MM.1S (cell line): ENCODE results near the gene CENPT.

Experiments used
- DNase-seq: peaks from one replicate; pipeline ENCODE4 v3.0.0-alpha.2; 2015
- H2AFZ ChIP-seq: fragments of 300-600 bp; sonication (generic); 2 replicates; pipeline ENCODE4 v1.6.0; 2016; ENCODE audit warnings: antibody characterized with exemption, low read length
- H3F3A ChIP-seq: fragments of 300-600 bp; sonication (generic); 2 replicates; pipeline ENCODE4 v1.6.1; 2016; ENCODE audit warnings: mild to moderate bottlenecking, antibody characterized with exemption, low read length, moderate library complexity, mixed read lengths; ENCODE audit not compliant: insufficient read depth
- H3K27ac ChIP-seq: fragments of 300-600 bp; sonication (generic); 2 replicates; pipeline ENCODE4 v1.5.1; 2016; ENCODE audit warnings: mild to moderate bottlenecking, low read length
- H3K27me3 ChIP-seq: fragments of 300-600 bp; sonication (generic); replicated peaks from 2 replicates; pipeline ENCODE4 v1.6.0; 2016; ENCODE audit warnings: low read length; ENCODE audit not compliant: insufficient read depth
- H3K36me3 ChIP-seq: fragments of 300-600 bp; sonication (generic); replicated peaks from 2 replicates; pipeline ENCODE4 v1.6.1; 2016; ENCODE audit warnings: mild to moderate bottlenecking, low read length, mixed read lengths; ENCODE audit not compliant: insufficient read depth
- H3K4me1 ChIP-seq: fragments of 300-600 bp; sonication (generic); 2 replicates; pipeline ENCODE4 v1.6.1; 2016; ENCODE audit warnings: low read length, mixed read lengths
- H3K4me2 ChIP-seq: fragments of 300-600 bp; sonication (generic); 2 replicates; pipeline ENCODE4 v1.6.0; 2016; ENCODE audit warnings: low read depth, low read length
- H3K4me3 ChIP-seq: fragments of 300-600 bp; sonication (generic); 2 replicates; pipeline ENCODE4 v1.5.1; 2016; ENCODE audit warnings: low read length, mixed read lengths
- H3K79me2 ChIP-seq: fragments of 300-600 bp; sonication (generic); 2 replicates; pipeline ENCODE4 v1.6.1; 2016; ENCODE audit warnings: mixed run types, low read length, mixed read lengths
- H3K9ac ChIP-seq: fragments of 300-600 bp; sonication (generic); 2 replicates; pipeline ENCODE4 v1.6.1; 2016; ENCODE audit warnings: low read length, mixed read lengths
- H3K9me2 ChIP-seq: fragments of 300-600 bp; sonication (generic); replicated peaks from 2 replicates; pipeline ENCODE4 v1.6.1; 2016; ENCODE audit warnings: mild to moderate bottlenecking, low read length, mixed read lengths; ENCODE audit not compliant: insufficient read depth
- H3K9me3 ChIP-seq: fragments of 300-600 bp; sonication (generic); replicated peaks from 2 replicates; pipeline ENCODE4 v1.6.1; 2016; ENCODE audit warnings: mild to moderate bottlenecking, low read length, mixed read lengths; ENCODE audit not compliant: insufficient read depth
- H4K20me1 ChIP-seq: fragments of 300-600 bp; sonication (generic); 2 replicates; pipeline ENCODE4 v1.6.1; 2016; ENCODE audit warnings: mild to moderate bottlenecking, low read length, moderate library complexity, mixed read lengths; ENCODE audit not compliant: insufficient read depth
- EZH2 ChIP-seq: fragments of 300-600 bp; sonication (generic); optimal IDR thresholded peaks from 2 replicates; pipeline ENCODE3; 2017; ENCODE audit warnings: low read depth, mild to moderate bottlenecking, antibody characterized with exemption, low read length, mixed read lengths
- EZH2phosphoT487 ChIP-seq: fragments of 300-600 bp; sonication (generic); IDR thresholded peaks from 2 replicates; pipeline ENCODE4 v1.6.1; 2018; ENCODE audit warnings: antibody characterized with exemption, low read length
- TF ChIP-seq, protein P1 (sequence below): fragments of 300-600 bp; sonication (generic); IDR thresholded peaks from 2 replicates; pipeline ENCODE4 v1.5.1; 2016; ENCODE audit warnings: antibody characterized with exemption, low read length, mixed read lengths

CENPT gene

DNA sequence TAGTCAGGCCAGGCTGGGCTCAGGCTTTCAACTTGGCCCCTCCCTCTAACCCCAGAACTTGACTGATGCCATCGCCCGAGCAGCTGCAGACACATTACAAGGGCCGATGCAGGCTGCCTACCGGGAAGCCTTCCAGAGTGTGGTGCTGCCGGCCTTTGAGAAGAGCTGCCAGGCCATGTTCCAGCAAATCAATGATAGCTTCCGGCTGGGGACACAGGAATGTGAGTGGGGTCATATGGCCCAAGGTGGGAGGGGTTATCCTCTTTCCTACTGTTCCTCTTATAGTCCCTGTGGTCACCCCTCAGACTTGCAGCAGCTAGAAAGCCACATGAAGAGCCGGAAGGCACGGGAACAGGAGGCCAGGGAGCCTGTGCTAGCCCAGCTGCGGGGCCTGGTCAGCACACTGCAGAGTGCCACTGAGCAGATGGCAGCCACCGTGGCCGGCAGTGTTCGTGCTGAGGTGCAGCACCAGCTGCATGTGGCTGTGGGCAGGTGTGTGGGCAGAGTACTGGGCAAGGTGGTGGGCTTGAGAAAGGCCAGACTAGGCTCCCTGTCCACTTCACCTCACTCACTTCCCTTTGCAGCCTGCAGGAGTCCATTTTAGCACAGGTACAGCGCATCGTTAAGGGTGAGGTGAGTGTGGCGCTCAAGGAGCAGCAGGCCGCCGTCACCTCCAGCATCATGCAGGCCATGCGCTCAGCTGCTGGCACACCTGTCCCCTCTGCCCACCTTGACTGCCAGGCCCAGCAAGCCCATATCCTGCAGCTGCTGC, 35.1 kb upstream of the CENPT start:
- no peaks in the 10 kb centered on the region for H3K27me3 ChIP-seq
- H3K4me3 ChIP-seq, result no peak overlapping the region
- no peak overlapping the region for H3K9ac ChIP-seq
- H3F3A ChIP-seq, result no peaks in the 10 kb centered on the region
- TF ChIP-seq, protein P1, sequence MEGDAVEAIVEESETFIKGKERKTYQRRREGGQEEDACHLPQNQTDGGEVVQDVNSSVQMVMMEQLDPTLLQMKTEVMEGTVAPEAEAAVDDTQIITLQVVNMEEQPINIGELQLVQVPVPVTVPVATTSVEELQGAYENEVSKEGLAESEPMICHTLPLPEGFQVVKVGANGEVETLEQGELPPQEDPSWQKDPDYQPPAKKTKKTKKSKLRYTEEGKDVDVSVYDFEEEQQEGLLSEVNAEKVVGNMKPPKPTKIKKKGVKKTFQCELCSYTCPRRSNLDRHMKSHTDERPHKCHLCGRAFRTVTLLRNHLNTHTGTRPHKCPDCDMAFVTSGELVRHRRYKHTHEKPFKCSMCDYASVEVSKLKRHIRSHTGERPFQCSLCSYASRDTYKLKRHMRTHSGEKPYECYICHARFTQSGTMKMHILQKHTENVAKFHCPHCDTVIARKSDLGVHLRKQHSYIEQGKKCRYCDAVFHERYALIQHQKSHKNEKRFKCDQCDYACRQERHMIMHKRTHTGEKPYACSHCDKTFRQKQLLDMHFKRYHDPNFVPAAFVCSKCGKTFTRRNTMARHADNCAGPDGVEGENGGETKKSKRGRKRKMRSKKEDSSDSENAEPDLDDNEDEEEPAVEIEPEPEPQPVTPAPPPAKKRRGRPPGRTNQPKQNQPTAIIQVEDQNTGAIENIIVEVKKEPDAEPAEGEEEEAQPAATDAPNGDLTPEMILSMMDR, result no peak
- TF ChIP-seq EZH2 (no peak), EZH2phosphoT487 (no peak)
- H4K20me1 ChIP-seq, result no peaks in the 10 kb centered on the region
- no peaks in the 10 kb centered on the region for H3K79me2 ChIP-seq
- no peak for DNase-seq
- H3K27ac ChIP-seq, result no peak overlapping the region
- H3K9me2 ChIP-seq, result no peaks in the 10 kb centered on the region
- H3K9me3 ChIP-seq, result no peaks in the 10 kb centered on the region
- no peak overlapping the region for H2AFZ ChIP-seq
- no peaks in the 10 kb centered on the region; the same call in none of the 2 replicates for H3K36me3 ChIP-seq
- H3K4me2 ChIP-seq, result no peak overlapping the region
- H3K4me1 ChIP-seq, result no peaks in the 10 kb centered on the region

DNA sequence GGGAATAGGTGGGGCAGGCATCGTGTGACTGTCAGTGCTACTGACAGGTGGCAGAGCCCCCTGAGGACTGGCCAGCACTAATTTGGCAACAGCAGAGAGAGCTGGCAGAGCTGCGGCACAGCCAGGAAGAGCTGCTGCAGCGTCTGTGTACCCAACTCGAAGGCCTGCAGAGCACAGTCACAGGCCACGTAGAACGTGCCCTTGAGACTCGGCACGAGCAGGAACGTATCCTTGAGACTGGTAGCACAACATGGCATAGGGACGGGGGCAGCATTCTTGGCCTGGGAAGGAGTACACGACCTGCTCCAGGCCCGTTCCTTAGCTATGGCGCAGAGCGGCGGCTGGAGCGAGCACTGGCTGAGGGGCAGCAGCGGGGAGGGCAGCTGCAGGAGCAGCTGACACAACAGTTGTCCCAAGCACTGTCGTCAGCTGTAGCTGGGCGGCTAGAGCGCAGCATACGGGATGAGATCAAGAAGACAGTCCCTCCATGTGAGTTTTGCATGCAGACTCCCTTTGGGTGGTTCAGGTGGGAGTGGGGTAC, 34.2 kb upstream of the CENPT start:
- peaks cover 6% of the 10 kb centered on the region for H3K79me2 ChIP-seq
- H3K9me2 ChIP-seq, result no peaks in the 10 kb centered on the region
- H3K27me3 ChIP-seq, result no peaks in the 10 kb centered on the region
- H3F3A ChIP-seq, result no peaks in the 10 kb centered on the region
- TF ChIP-seq, protein P1, result no peak
- TF ChIP-seq EZH2 (no peak), EZH2phosphoT487 (no peak)
- no peak for DNase-seq
- no peaks in the 10 kb centered on the region; the same call in none of the 2 replicates for H3K36me3 ChIP-seq
- no peak overlapping the region for H3K4me3 ChIP-seq
- no peak overlapping the region for H3K9ac ChIP-seq
- no peaks in the 10 kb centered on the region for H3K4me1 ChIP-seq
- no peaks in the 10 kb centered on the region for H4K20me1 ChIP-seq
- H2AFZ ChIP-seq, result no peak overlapping the region
- H3K4me2 ChIP-seq, result no peak overlapping the region
- no peak overlapping the region for H3K27ac ChIP-seq
- H3K9me3 ChIP-seq, result no peaks in the 10 kb centered on the region

DNA sequence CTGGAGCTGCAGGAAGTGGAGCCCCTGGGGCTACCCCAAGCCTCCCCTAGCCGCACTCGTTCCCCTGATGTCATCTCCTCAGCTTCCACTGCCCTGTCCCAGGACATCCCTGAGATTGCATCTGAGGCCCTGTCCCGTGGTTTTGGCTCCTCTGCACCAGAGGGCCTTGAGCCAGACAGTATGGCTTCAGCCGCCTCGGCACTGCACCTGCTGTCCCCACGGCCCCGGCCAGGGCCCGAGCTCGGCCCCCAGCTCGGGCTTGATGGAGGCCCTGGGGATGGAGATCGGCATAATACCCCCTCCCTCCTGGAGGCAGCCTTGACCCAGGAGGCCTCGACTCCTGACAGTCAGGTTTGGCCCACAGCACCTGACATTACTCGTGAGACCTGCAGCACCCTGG, 33.1 kb upstream of the CENPT start:
- TF ChIP-seq EZH2 (no peak), EZH2phosphoT487 (no peak)
- TF ChIP-seq, protein P1, result no peak
- no peaks in the 10 kb centered on the region for H3K9me2 ChIP-seq
- no peak overlapping the region for H3K27ac ChIP-seq
- H3K4me2 ChIP-seq, result no peak overlapping the region
- DNase-seq, result no peak
- no peaks in the 10 kb centered on the region; the same call in none of the 2 replicates for H3K36me3 ChIP-seq
- no peak overlapping the region for H2AFZ ChIP-seq
- no peak overlapping the region for H3K9ac ChIP-seq
- H3K4me1 ChIP-seq, result 0 out of 2 replicates have a peak, but pooled peaks cover under 1% of the 10 kb centered on the region
- peaks cover 17% of the 10 kb centered on the region for H3K79me2 ChIP-seq
- no peaks in the 10 kb centered on the region for H4K20me1 ChIP-seq
- H3K9me3 ChIP-seq, result no peaks in the 10 kb centered on the region
- H3F3A ChIP-seq, result no peaks in the 10 kb centered on the region
- no peak overlapping the region for H3K4me3 ChIP-seq
- no peaks in the 10 kb centered on the region for H3K27me3 ChIP-seq
